ENCODE data around the gene IRAK1.

IRAK1 gene

DNA sequence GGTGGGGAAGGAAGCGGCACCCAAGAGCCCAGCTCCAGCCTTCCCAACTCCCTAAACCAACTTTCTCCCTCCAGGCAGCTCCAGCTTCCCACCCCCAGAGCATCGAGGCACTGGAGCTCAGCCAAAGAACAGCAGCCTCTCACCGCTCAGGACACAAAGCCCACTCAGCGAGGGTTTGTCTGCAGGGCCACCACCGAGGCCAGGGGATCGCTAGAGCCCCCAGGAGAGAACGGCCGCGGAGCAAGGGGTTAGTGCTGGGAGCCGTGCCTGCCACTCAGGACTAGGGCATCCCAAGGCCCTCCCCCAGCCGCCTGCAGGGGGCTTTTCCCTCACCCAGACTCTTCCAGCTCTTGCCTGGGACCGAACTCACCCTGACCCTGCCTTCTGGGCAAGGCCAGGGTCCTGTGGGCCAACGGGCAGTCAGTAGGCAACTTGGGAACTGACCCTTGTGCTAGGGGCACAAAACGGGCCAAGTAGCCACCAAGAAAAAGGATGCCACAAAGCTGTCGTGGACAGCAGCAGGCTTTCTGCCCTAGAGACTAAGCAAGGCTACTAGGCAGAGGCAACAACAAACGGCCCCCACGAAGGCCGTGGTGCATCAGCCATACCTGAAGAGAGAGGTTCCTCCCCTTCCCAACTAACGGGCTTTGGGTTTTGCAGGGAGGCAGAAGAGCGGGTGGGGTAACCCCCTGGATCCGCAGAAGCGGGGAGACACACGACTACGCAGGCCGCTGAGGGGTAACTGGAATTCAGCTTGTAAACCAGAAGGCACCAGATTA, 50.4 kb downstream of the IRAK1 start:
- DNase-seq: no peak
- H3K4me3 ChIP-seq (ENCODE audit: low read depth, low read length): peak overlapping the region; percentile 87
- no peaks in the 10 kb centered on the region for H3K27me3 ChIP-seq (replicated peaks)
- H3K27ac ChIP-seq: no peak overlapping the region
- H3K36me3 ChIP-seq (replicated peaks): no peaks in the 10 kb centered on the region
- in situ Hi-C loops (cut with HindIII; ENCODE audit: low pct_ligation_motif_present, low sequenced_read_pairs): no loop called here
- peak; percentile 17 for TF ChIP-seq CTCF (IDR thresholded peaks at IDR 0.05; ENCODE audit: low read depth, low read length, missing control alignments)

- H3K36me3 ChIP-seq (replicated peaks): peaks cover 4% of the 10 kb centered on the region
- no peak for DNase-seq
- no peak overlapping the region for H3K27ac ChIP-seq
- peak overlapping the region; percentile 87 for H3K4me3 ChIP-seq (ENCODE audit: low read depth, low read length)
- no peaks in the 10 kb centered on the region for H3K27me3 ChIP-seq (replicated peaks)
- in situ Hi-C loops (cut with HindIII; ENCODE audit: low pct_ligation_motif_present, low sequenced_read_pairs): no loop called here
- peak; percentile 25 for TF ChIP-seq CTCF (IDR thresholded peaks at IDR 0.05; ENCODE audit: low read depth, low read length, missing control alignments)
Observed at GRCh38 chrX:153968754-153969124, 51.0 kb downstream of the IRAK1 start.

- no peak for DNase-seq
- H3K4me3 ChIP-seq (ENCODE audit: low read depth, low read length): no peak overlapping the region
- peaks cover 9% of the 10 kb centered on the region for H3K36me3 ChIP-seq (replicated peaks)
- no peaks in the 10 kb centered on the region for H3K27me3 ChIP-seq (replicated peaks)
- TF ChIP-seq CTCF (IDR thresholded peaks at IDR 0.05; ENCODE audit: low read depth, low read length, missing control alignments): no peak
- in situ Hi-C loops (cut with HindIII; ENCODE audit: low pct_ligation_motif_present, low sequenced_read_pairs): no loop called here
- no peak overlapping the region for H3K27ac ChIP-seq
Observed at GRCh38 chrX:153968255-153968654, 51.4 kb downstream of the IRAK1 start.

- in situ Hi-C loops (cut with HindIII; ENCODE audit: low pct_ligation_motif_present, low sequenced_read_pairs): no loop called here
- Histone ChIP-seq H3K27ac (no peak overlapping the region), H3K4me3 (ENCODE audit: low read depth, low read length) (no peak overlapping the region), H3K27me3 (replicated peaks) (no peaks in the 10 kb centered on the region), H3K36me3 (replicated peaks) (peaks cover 13% of the 10 kb centered on the region)
- no peak for TF ChIP-seq CTCF (IDR thresholded peaks at IDR 0.05; ENCODE audit: low read depth, low read length, missing control alignments)
- DNase-seq: no peak
Observed at GRCh38 chrX:153967536-153968224, 52.0 kb downstream of the IRAK1 start.

DNA sequence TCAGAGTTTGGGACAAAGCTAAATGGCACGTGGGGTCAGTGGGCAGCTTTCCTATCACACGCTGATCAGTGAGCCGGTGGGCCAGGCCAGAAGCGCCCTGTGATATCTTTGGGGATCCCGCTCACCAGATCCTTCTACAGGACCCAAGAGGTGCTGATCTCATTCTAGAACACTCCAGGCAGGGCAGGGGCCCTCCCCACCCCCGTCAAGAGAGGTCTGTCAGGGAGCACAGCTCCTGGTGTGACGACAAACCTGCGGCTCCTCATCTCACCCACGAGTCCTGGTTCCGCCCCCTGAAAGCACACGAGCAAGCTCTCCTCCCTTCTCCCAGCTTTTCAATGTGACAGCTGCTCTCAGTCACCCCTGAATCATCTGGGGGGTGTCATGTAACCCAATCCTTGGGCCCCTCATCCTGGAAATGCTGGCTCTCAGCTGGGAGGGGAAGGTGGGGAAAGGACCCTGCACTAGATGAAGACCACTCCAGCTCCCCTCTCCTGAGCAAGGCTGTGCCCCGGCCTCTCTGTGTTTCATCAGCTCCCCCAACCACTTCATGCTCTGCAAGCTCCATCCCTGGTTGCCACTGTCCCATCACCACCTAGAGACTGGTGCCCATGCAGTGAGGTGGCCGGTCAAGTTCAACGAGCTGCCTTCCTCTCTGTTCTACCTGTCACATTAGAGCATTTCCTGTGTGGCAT, 52.7 kb downstream of the IRAK1 start:
- no peak overlapping the region for H3K27ac ChIP-seq
- DNase-seq: no peak
- no peaks in the 10 kb centered on the region for H3K27me3 ChIP-seq (replicated peaks)
- no peak for TF ChIP-seq CTCF (IDR thresholded peaks at IDR 0.05; ENCODE audit: low read depth, low read length, missing control alignments)
- no peak overlapping the region for H3K4me3 ChIP-seq (ENCODE audit: low read depth, low read length)
- H3K36me3 ChIP-seq (replicated peaks): peaks cover 20% of the 10 kb centered on the region
- in situ Hi-C loops (cut with HindIII; ENCODE audit: low pct_ligation_motif_present, low sequenced_read_pairs): no loop called here
